Astrocyte of the cerebellum (primary cell): Measurements from ENCODE around the gene RFPL3.
"Not testable (repeated sequence)": the region's sequence is repeated elsewhere in the genome, so short reads cannot be mapped to it uniquely, and the experiment has no call there.

Experiments used
- DNase-seq: peaks from one replicate; pipeline ENCODE4 v3.0.0-alpha.2; 2011; ENCODE audit warnings: low read depth
- H3K4me3 ChIP-seq: 2 replicates; pipeline ENCODE4 v1.5.1; 2011; ENCODE audit warnings: mild to moderate bottlenecking, low read depth, low read length, moderate library complexity
- in situ Hi-C: cut with HindIII; loops from 2 replicates; pipeline ENCODE4 v1.10.0; 2017; ENCODE audit warnings: low sequenced_read_pairs
- TF ChIP-seq, protein P1 (sequence below): IDR thresholded peaks from 2 replicates; pipeline ENCODE4 v1.5.1; 2012; ENCODE audit warnings: low read length, low read depth, moderate library complexity, mild to moderate bottlenecking; ENCODE audit errors: missing control alignments

The RFPL3 gene

GRCh38 chr22:32339190-32340012 lies 18.3 kb upstream of the RFPL3 start:
- H3K4me3 ChIP-seq = no peak overlapping the region
- TF ChIP-seq, protein P1, sequence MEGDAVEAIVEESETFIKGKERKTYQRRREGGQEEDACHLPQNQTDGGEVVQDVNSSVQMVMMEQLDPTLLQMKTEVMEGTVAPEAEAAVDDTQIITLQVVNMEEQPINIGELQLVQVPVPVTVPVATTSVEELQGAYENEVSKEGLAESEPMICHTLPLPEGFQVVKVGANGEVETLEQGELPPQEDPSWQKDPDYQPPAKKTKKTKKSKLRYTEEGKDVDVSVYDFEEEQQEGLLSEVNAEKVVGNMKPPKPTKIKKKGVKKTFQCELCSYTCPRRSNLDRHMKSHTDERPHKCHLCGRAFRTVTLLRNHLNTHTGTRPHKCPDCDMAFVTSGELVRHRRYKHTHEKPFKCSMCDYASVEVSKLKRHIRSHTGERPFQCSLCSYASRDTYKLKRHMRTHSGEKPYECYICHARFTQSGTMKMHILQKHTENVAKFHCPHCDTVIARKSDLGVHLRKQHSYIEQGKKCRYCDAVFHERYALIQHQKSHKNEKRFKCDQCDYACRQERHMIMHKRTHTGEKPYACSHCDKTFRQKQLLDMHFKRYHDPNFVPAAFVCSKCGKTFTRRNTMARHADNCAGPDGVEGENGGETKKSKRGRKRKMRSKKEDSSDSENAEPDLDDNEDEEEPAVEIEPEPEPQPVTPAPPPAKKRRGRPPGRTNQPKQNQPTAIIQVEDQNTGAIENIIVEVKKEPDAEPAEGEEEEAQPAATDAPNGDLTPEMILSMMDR = no peak
- in situ Hi-C loops = no loop called here
- no peak for DNase-seq

DNA sequence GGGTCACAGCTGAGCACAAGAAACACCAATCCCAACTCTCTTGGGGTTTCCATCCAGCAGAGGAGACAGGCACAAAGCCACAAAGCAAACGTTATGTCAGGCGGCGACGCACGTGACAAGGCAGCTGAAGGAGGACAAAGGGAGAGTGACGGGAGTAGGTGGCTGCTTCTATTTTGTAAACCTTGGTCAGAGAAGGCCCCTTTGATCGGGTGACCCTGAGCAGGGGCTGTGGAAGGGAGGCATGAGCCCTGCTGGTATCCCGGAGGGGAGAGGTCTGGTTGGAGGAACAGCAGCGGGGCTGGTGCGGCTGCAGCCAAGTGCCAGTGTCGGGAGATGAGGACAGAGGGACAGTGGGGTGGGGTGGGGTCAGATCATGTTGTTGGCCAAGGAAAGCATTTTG lies 17.3 kb upstream of the RFPL3 start:
- H3K4me3 ChIP-seq = no peak overlapping the region
- TF ChIP-seq, protein P1 = no peak
- in situ Hi-C loops = no loop called here
- no peak for DNase-seq

- no peak for DNase-seq
- in situ Hi-C loops = no loop called here
- no peak overlapping the region for H3K4me3 ChIP-seq
- TF ChIP-seq, protein P1 = no peak
Observed at GRCh38 chr22:32341122-32341740, 16.4 kb upstream of the RFPL3 start.

DNA sequence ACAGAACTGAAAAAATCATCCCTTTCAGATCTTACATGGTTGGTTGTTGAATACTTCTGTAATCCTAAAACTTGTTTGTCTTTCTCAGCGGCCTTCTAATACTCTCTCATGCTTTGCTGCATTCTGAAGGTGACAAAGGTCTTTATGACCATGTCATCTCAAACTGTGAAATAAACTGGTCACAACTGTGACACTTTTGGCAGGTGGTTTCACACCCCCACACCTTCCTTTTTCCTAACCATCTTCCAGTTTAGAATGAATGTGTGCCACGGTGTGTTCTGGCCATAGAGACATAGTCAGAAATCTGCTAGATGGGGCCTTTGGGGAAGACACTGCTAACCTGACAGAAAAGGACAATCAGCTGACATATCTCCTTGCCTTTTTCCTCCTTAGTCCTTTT lies 14.7 kb upstream of the RFPL3 start:
- in situ Hi-C loops = no loop called here
- no peak overlapping the region for H3K4me3 ChIP-seq
- TF ChIP-seq, protein P1 = no peak
- no peak for DNase-seq

- H3K4me3 ChIP-seq = no peak overlapping the region
- TF ChIP-seq, protein P1 = no peak
- no peak for DNase-seq
- in situ Hi-C loops = no loop called here
Observed at GRCh38 chr22:32343941-32344340, 13.7 kb upstream of the RFPL3 start.

DNA sequence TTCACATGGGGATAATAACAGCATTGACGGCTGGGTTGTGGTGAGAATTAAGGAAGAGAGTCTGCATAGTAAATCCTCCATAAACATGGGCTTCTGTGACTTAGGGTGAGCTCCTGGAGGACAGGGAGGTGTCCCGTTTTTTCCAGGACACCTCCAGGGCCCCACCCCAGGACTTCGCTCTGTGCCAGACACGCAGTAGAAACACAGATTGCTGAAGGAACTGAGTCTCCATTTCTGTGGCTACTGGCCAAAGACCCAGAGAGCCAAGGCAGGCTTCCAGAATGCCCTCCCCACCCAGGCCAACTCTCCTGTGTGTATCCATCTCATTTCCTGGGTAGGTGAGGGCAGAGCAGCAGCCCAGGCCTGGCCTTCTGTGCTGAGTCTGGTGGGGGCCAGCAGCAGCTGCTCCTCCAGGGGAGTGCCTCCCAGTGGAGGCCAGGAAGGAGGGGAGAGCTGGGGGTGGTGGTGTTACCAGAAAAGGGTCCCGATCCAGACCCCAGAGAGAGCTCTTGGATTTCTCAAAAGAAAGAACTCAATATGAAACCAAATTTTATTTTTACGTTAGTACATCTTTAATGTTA lies 9.5 kb upstream of the RFPL3 start:
- no peak overlapping the region for H3K4me3 ChIP-seq
- in situ Hi-C loops = no loop called here
- DNase-seq = no peak
- TF ChIP-seq, protein P1 = no peak

DNA sequence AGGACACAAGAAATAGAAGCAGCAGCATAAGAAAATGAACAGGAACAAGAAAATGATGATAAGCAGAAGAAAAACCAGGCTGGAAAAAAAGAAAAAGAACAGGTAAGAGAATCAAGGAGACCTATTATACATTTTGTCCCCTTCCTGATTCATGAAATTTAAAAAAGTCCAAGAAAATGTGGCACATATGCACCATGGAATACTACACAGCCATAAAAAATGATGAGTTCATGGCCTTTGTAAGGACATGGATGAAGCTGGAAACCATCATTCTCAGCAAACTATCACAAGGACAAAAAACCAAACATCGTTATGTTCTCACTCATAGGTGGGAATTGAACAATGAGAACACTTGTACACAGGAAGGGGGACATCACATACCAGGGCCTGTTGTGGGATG lies 5.8 kb upstream of the RFPL3 start:
- H3K4me3 ChIP-seq, in situ Hi-C loops, DNase-seq: not testable (repeated sequence)
